Activated gamma-delta T cell treated with anti-CD3 and anti-CD28 coated beads, Interleukin-2, amount 50 U/mL, for 16 hours (primary cell): ENCODE results near the gene UPK1A.
A peak's percentile ranks its signal among the peaks of the same experiment; 100 is the strongest.

Source experiments
- DNase-seq: peaks from one replicate; pipeline ENCODE4 v3.0.0-alpha.2; 2020; ENCODE audit warnings: low read depth

Gene UPK1A

DNA sequence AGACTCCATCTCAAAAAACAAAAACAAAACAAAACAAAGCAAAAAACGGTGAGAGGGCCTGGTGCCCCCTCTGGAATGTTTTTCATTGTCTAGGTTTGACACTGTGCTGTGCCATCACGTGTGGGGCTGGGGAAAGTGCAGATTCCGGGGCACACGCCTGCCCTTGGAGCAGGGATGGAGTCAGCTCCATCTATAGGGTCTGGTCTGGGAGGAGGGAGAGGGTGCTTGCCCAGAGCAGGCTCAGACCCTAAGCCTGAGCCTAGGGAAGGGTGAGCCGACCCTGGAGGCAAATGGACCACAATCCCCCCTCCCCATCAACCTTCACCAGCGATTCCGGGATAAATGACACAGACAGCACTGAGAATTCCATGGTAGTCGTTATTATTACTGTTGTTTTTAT, 27.1 kb downstream of the UPK1A start:
- no peak for DNase-seq

DNA sequence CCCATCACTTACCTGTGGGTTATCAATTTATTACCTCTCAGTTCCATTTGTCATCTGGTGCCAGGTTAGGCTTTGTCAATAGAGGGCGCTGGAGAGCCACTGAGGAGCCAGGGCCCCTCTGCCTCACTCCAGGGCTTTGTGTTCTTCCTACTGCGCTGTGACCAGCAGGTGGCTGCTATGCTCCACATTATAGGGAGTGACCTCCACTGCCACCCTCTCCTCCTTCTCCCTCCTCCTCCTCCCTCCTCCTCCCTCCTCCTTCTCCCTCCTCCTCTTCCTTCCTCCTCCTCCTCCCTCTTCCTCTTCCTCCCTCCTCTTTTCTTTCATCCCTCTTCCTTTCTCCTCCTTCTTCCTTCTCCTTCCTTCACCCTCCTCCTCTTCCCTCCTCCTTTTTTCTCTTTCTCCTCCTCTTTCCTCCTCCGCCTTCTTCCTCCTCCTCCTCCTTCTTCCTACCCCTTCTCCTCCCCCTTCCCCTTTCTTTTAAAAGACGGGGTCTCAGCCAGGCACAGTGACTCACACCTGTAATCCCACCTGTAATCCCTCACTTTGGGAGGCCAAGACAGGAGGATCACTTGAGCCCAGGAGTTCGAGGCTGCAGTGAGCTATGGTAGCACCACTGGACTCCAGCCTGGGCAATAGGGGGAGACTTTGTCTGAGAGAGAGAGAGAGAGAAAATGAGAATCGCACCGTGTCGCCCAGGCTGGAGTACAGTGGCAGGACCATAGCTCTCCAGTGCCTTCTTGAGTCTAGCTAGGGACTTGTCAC, 27.7 kb downstream of the UPK1A start:
- peak; percentile 87 for DNase-seq

DNA sequence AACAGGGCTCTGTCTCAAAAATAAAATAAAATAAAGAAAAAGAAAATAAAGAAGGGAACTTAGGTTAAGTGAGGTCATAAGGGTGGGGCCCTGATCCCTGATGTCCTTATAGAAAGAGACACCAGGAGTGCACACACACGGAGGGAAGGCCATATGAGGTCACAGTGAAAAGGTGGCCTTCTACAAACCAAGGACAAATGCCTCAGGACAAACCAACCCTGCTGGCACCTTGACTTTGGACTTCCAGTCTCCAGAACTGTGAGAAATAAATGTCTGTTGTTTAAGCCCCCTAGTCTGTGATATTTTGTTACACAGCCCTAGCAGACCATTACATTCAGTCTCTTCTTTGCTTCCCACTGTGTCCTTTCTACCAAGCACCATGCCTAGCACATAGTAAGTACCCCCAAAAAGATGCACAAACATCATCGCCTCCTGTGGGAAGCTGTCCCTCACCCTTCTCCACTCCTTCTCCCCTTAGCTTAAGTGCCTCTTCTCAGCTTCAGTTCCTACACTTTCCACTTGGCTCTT, 29.6 kb downstream of the UPK1A start:
- no peak for DNase-seq

DNA sequence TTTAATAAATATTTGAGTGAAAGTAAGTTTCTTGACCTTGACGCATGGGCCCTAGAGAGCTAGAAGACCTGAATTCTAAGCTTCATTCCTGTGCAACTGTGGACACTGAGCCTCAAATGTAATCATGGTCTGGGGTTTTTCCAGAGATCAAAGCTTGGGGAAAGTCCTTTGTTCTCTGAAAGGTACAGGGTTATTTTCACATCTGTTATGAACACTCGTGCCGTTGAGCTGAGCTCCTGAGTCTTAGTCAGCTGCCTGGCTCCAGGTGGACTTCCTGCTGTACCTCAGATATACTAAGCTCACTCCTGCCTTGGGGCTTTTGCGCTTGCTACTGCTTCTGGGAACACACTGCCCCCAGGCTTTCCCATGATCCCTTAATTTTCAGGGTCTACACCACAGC, 30.5 kb downstream of the UPK1A start:
- no peak for DNase-seq

DNA sequence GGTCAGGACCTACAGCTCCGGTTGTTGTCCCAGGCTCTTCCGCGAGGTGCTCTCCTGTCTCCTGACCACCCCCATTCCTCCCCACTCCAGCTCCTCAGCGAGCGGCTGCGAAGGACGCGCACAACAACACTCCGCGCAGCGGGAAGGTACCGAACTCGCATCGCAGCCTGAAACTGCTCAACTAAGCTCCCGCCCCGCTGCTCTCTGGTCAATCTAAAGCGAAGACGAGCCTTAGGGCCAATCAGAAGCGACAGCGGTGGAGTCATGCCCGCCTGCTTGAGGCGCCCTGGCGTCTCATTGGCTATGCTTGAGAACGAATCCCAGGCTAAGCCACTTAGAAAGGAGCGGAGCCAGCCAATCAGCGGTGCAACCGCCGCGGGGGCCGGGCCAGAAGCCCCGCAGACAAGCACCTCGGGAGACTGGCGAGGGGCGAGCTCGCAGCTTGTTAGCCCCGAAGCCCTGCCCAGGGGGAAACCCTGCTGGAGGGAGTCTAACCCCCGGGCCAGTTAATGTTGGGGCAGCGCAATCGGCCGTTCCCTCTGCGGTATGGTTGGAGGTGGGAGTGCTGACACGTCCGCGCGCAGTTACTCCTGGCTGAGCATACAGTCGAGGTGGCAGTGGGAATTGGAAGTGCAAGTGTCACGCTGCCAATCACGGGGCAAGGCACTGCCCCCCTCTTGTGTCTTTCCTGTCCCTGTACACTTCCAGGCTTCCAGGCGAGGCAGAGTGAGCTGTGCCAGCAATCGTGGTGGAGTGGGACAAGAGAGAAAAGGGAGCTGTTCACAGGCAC, 36.1 kb downstream of the UPK1A start:
- DNase-seq = peak; percentile 84

DNA sequence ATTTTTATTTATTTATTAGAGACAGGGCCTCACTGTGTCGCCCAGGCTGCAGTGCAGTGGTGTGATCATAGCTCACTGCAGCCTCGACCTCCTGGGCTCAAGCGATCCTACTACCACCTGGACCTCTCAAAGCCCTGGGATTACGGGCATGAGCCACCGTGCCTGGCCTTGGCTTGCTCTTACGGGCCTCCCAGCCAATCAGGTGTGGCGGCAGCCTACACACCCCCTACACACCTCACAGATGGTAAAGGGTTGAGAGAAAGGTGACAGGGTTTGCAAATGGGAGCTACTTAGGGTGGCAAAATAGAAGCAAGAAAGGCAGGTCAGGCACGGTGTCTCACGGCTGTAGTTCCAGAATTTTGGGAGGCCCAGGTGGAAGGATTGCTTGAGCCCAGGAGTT, 37.0 kb downstream of the UPK1A start:
- no peak for DNase-seq

DNA sequence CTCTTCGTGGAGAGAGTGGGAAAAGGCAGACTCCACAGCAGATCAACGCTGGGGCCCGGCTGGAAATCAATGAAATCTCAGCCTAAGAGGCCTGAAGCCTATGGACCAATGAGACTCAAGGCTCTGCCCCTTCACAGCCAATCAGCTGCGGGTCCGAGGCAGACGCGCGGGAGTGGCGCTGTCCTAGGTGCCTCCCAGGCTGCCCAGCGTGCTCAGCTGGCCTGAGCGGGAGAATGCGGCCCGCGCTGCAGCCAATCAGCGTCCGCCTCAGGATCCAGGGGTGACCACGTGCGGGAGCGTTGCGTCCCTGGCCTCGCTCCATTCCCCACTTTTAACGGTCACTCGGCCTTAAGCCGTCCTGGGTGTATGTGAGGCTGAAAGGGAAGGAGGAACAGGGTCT, 37.9 kb downstream of the UPK1A start, which contains the start of gene ZBTB32:
Gene ZBTB32 (plus strand): TSS at position 341 of the 400 bp plus-strand sequence. CDS start 10,069 bp downstream, outside the sequence.
- DNase-seq = no peak

DNA sequence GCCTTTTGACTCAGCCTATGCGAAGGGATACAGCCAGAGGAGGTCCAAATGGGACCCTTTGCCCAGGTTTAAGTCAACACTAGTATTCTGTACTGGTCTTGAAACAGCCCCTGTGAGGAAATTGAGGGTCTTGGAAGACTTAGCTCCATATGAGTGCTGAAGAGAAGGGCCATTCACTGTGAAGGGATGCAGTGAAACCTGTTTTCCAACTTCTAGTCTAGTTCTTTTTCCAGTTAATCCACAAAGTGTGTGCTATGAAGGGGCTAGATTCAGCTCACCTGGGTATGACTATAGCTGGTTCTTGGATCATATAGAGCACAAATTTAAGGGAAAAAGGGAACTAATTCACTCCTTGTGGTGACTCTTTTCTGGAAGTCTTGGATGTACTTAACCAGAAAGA, 42.1 kb downstream of the UPK1A start:
- no peak for DNase-seq

DNA sequence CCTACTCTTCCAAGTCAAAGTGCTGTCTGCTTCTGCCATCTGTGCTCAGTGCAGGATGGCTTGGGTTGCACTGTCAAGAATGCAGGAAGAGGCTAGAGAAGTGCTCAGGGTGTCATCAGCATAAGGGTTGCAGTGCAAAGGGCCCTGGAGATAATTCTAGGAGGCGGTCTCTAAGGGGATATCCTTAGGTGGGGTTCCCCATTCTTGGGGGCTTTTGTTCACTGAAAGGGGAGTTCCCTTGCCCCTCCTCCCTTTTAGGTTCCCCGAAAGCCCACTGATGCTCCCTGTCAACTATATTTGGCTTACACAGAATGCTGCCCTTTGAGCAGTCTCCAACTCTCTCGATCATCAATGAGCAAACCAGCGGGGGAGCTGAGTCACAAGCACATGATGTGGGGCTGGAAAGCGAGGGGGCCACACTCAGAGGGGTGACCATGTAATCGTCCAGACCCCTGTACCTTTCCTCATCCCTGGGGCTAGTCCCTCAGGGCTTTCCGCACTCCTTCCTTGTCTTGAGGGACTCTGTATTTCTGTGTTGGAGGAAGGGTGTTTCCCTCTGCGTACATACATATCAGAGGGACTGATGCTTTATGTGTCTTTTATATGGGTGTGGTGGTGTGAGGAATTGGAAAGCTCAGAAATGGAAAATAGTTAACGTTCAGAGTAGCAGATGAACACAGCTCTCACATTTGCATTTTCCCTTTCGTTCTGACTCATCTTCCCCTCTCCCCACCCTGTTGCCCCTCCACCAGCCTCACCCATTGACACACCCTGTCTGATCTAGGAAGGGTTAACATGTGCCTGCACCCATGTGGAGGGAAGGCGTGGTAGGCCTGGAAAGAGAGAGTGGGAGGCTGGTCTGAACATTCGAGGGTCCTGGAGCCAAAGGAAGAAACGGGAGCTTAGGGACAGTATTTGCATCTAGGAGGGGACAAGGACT, 44.7 kb downstream of the UPK1A start:
- peak; percentile 47 for DNase-seq

DNA sequence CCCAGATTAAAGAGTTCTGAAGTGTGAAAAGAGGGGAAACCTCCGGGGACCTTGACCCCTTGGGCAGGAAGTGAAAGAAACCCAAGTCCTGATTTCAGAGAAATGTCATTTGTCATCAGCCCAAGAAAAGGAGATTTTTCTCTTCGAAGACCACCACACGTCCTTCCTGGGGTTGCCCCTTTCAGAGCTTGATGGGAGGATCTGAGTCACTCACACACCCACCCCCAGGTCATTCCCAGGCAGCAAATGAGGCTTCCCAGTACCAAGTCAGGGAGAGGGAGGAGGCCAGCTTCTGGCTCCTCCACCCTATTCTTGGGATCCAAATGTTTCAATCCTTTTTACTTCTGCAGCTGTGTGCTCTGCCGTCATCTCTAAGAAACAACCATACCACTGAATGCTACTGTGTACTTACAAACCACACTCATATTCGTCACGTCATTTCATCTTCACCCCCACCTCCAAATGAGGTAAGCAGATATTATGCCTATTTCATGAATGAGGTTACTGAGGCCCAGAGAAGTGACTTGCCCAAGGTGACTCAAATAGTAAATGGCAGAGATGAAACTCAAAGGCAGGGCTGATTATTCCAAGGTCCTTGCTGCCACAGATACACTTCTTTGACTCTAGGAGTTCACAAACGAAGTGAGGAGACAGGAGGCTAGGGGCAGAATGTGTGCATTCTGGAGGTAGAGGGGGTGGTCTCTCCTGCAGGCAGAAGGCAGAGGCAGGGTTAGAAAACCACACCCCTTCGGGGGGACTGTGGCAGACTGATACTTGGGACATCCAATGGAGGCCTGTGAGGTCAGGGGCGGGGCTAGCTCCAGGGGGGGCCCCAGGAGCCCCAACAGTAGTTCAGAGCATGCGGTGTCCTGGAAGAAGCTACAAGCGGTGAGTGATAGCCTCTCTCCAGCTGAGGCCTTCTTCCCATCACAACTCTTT, 46.5 kb downstream of the UPK1A start:
- DNase-seq = no peak

DNA sequence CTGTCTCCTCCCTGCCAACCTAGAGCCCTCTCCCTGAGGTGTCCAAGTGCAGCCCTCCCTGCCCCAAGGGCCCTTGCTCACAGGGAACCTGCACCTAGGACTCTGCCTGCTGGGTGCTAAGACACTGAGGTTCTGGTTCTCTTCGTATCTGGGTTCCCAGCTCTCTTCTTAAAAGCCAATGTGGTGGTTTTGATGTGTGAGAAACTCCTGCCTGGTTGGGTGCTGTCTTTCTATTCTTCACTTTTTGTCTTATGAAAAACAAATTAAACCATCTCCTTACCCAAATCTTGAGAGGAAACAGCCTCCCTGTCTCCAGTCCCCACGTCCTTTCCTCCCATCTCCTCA, 47.2 kb downstream of the UPK1A start:
- DNase-seq = no peak

DNA sequence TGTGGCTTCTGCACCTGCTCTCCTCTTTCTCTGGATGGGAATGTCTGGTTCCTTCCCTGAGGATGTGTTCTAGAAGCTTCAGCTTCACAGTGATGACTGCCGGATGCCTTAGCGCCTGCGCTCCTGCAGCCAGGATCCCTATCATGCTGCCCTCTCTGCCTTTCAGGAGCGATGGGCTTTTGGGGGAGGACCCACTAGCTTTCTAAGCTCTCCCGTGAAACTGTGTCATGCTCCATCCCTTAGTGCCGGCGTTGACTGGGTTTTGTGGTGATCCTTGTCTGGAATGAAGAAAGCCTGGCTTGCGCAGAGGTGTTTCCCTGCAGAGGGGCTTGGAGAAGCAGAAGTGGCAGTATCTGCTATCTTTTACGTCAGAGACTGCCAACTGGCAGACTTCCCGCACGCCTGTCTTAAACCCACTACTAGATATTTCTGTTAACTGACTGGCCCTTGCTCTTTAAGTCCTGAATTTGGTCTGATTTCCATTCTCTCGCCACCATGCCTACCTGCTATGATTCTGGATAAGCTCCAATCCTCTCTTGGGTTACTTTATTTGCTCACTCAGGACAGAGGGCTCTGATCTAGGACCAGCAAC, 47.7 kb downstream of the UPK1A start:
- no peak for DNase-seq

DNA sequence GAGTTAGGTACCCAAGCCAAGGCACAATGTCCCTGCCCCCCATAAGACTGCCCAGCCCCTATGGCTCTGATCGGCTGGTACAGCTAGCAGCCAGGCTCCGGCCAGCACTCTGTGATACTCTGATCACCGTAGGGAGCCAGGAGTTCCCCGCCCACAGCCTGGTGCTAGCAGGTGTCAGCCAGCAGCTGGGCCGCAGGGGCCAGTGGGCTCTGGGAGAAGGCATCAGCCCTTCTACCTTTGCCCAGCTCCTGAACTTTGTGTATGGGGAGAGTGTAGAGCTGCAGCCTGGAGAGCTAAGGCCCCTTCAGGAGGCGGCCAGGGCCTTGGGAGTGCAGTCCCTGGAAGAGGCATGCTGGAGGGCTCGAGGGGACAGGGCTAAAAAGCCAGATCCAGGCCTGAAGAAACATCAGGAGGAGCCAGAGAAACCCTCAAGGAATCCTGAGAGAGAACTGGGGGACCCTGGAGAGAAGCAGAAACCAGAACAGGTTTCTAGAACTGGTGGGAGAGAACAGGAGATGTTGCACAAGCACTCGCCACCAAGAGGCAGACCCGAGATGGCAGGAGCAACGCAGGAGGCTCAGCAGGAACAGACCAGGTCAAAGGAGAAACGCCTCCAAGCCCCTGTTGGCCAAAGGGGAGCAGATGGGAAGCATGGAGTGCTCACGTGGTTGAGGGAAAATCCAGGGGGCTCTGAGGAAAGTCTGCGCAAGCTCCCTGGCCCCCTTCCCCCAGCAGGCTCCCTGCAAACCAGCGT, 48.5 kb downstream of the UPK1A start:
- DNase-seq = no peak

DNA sequence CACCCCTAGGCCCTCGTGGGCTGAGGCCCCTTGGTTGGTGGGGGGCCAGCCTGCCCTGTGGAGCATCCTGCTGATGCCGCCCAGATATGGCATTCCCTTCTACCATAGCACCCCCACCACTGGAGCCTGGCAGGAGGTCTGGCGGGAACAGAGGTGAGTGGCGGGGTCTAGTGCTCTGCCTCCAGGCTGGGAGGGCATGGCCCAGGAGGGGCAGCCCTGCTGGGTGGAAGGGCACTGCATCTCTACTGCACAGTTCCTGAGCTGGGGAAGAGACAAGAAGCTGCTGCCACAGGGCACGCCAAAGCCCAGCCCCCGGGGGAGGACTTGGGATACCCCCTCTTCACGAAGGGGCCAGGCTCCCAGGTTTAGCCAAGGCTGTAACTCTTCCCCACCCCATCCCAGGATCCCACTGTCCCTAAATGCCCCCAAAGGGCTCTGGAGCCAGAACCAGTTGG, 49.1 kb downstream of the UPK1A start:
- DNase-seq = no peak

DNA sequence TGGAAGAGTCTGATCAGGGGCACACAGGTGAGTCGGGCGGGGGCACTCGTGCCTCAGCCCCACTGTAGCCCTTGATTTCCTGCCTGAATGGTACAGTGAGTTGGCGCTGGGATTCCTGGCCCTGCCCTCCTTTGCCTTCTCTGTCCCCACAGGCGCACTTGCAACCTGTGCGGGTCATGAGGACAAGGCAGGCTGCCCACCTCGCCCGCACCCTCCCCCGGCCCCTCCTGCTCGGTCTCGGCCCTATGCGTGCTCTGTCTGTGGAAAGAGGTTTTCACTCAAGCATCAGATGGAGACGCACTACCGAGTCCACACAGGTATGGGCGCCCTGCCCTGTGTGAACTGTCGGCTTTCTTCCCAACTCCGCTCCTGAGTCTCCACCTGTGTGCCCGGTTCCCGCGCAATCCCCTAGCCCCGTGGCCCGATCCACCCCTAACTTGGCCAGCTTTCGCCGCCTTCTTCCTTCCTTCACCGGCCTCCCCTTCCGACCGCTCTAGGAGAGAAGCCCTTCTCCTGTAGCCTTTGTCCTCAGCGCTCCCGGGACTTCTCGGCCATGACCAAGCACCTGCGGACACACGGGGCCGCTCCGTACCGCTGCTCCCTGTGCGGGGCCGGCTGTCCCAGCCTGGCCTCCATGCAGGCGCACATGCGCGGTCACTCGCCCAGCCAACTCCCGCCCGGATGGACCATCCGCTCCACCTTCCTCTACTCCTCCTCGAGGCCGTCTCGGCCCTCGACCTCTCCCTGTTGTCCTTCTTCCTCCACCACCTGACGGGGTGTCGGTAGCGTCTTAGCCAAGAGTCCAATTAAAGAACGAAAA, 49.9 kb downstream of the UPK1A start:
- DNase-seq = no peak

DNA sequence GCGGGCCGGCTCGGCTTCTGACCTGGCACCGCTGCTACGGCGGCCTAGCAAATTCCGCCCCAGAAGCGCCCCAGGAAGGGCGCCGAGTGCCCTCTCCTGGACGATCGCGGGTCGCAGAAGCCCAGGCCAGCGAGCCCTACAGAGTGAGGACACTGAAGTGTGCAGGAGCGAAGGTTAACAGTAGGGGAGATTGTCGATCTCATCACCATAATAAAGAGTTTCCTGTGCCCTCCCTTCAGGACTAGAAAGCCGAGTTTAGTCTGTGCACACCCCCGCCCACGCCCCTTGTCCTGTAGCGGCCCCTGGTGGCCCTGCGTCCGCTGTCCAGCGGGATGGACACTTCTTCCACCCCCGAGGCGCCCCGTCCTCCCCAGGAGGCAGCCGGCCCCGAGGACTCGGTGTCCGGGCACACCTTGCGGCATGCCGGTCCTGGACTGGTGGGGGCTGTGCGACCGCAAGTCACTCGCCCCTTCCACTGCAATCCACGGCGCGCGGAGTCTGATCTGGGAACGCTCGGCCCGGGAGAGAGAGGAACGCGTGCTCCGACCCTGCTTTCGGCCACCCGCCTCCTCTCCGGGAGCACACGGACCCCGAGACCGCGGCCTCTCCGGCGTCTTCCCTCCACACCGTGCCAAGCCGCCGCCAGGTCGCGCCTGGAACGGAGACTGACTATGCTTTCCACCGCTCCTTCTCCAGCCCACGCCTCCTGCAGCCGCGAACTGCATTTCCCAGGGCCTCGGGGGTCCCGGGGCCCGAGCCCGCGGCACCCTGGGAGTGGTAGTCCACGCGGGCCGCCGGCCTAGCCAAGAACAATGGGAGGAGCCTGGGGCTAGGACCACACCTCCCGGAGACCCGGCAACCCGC, 50.7 kb downstream of the UPK1A start:
- peak; percentile 94 for DNase-seq

DNA sequence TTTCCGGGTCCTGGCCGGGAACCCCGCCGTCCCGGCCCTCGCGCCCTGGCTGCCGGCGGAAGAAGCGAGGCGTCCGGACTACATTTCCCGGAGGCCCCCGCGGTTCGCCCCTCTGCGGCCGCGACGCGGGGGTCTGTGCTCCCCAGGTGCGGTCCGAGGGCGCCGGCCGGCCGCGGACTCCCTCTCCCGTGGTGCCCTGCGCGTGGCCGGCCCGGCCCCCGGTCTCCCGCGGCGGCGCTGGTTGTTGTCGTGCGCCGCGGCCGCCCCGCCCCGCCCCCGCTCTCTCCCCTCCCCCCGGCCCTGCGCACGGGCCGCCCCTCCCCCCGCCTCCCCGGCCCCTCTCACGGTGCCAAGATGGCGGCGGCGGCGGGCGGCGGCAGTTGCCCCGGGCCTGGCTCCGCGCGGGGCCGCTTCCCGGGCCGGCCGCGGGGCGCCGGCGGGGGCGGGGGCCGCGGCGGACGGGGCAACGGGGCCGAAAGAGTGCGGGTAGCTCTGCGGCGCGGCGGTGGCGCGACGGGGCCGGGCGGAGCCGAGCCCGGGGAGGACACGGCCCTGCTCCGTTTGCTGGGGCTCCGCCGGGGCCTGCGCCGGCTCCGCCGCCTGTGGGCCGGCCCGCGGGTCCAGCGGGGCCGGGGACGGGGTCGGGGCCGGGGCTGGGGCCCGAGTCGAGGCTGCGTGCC, 51.5 kb downstream of the UPK1A start, which contains the start of gene KMT2B:
Gene KMT2B (plus strand): TSS at position 339 of the 680 bp plus-strand sequence. CDS start 16 bp downstream, at position 355.
- DNase-seq = no peak
